Keratinocyte (primary cell): ENCODE data around the gene CD180. TPM values are rescaled to one million over a fixed set of nuclear protein-coding genes. Genes with fewer than 3 reads are reported as not detected.

Experiments
- DNase-seq: peaks from one replicate; pipeline ENCODE4 v3.0.0-alpha.2; 2011; ENCODE audit warnings: low read depth, missing footprints, low spot score
- FAIRE-seq: peaks from 2 replicates; lab custom pipeline; 2011; peaks lifted over from hg19 to GRCh38; lab: Jason Lieb, UNC
- H2AFZ ChIP-seq: 2 replicates; pipeline ENCODE4 v1.6.0; 2012; ENCODE audit warnings: low read length, control low read depth, inconsistent platforms; ENCODE audit not compliant: control insufficient read depth
- H3K27ac ChIP-seq: 2 replicates; pipeline ENCODE4 v1.5.1; 2011; ENCODE audit warnings: low read length; ENCODE audit not compliant: control insufficient read depth, insufficient read depth
- H3K27me3 ChIP-seq: 3 replicates; pipeline ENCODE4 v1.6.0; 2011; ENCODE audit warnings: low read length; ENCODE audit not compliant: control insufficient read depth, insufficient read depth; ENCODE audit errors: extremely low read depth
- H3K36me3 ChIP-seq, 2 experiments: 2 replicates in 1 of 2; 3 replicates in 1 of 2; pipeline ENCODE4 v1.5.1; 2011; ENCODE audit warnings: low read length in 2 of 2, mild to moderate bottlenecking in 1 of 2; ENCODE audit not compliant: control insufficient read depth in 2 of 2, insufficient read depth in 2 of 2; ENCODE audit errors: extremely low read depth in 1 of 2
- H3K4me1 ChIP-seq: 3 replicates; pipeline ENCODE4 v1.5.1; 2011; ENCODE audit warnings: low read length; ENCODE audit not compliant: control insufficient read depth, insufficient read depth; ENCODE audit errors: extremely low read depth
- H3K4me2 ChIP-seq: 3 replicates; pipeline ENCODE4 v1.6.0; 2011; ENCODE audit warnings: low read depth, low read length; ENCODE audit not compliant: control insufficient read depth, insufficient read depth; ENCODE audit errors: extremely low read depth
- H3K4me3 ChIP-seq, 3 experiments: fragments of 200-600 bp in 1 of 3; sonication (generic) in 1 of 3; 2 replicates in 2 of 3; 3 replicates in 1 of 3; pipeline ENCODE4 v1.5.1; 2011 to 2016; ENCODE audit warnings: low read length in 3 of 3, mild to moderate bottlenecking in 3 of 3, control low read depth in 2 of 3, inconsistent platforms in 1 of 3, low read depth in 1 of 3, mixed read lengths in 1 of 3, mixed run types in 1 of 3, moderate library complexity in 1 of 3; ENCODE audit not compliant: control insufficient read depth in 2 of 3, insufficient read depth in 2 of 3; ENCODE audit errors: extremely low read depth in 1 of 3
- H3K79me2 ChIP-seq: 2 replicates; pipeline ENCODE4 v1.6.0; 2012; ENCODE audit warnings: low read length; ENCODE audit not compliant: control insufficient read depth, insufficient read depth
- H3K9ac ChIP-seq: 3 replicates; pipeline ENCODE4 v1.6.0; 2011; ENCODE audit warnings: low read length; ENCODE audit not compliant: control insufficient read depth, insufficient read depth; ENCODE audit errors: extremely low read depth
- H3K9me1 ChIP-seq: 3 replicates; pipeline ENCODE4 v1.6.0; 2011; ENCODE audit warnings: low read length; ENCODE audit not compliant: control insufficient read depth, insufficient read depth; ENCODE audit errors: extremely low read depth
- H3K9me3 ChIP-seq: 2 replicates; pipeline ENCODE4 v1.5.1; 2012; ENCODE audit warnings: low read depth, low read length; ENCODE audit not compliant: control insufficient read depth
- H4K20me1 ChIP-seq: 3 replicates; pipeline ENCODE4 v1.6.0; 2011; ENCODE audit warnings: low read length; ENCODE audit not compliant: control insufficient read depth, insufficient read depth; ENCODE audit errors: extremely low read depth
- EZH2 ChIP-seq: IDR thresholded peaks from one replicate; pipeline ENCODE4 v1.6.1; 2012; ENCODE audit warnings: inconsistent platforms, mild to moderate bottlenecking, low read length, moderate library complexity
- dilution Hi-C: fragments of 300-500 bp; cut with MboI; formaldehyde crosslinking; loops from one replicate; pipeline ENCODE4 v1.7.0; 2020; ENCODE audit warnings: low sequenced_read_pairs; ENCODE audit not compliant: extremely low pct_ligation_motif_present
- polyA plus RNA-seq, 5 experiments: library from polyadenylated mRNA; depleted of rRNA in 3 of 5; stranded (reverse) in 3 of 5; stranded (forward) in 1 of 5; unstranded in 1 of 5; fragments of >200 nt; gene quantifications; 1 replicate in 1 of 5; 2 replicates in 3 of 5; 3 replicates in 1 of 5; pipeline versions ENCODE4 v1.2.1 to v1.2.3, GENCODE V29; 2011 to 2012; ENCODE audit warnings: missing spikeins in 2 of 5, low read depth in 1 of 5, low replicate concordance in 1 of 5
- TF ChIP-seq, protein P1 (sequence below), 3 experiments: IDR thresholded peaks in 1 of 3; conservative IDR thresholded peaks in 1 of 3; optimal IDR thresholded peaks in 1 of 3; 2 replicates in 2 of 3; 3 replicates in 1 of 3; pipeline versions ENCODE3 to v1.5.1; 2011; ENCODE audit warnings: low read length in 3 of 3, mild to moderate bottlenecking in 3 of 3, moderate library complexity in 2 of 3, control low read depth in 1 of 3, inconsistent platforms in 1 of 3; ENCODE audit not compliant: insufficient read depth in 2 of 3; ENCODE audit errors: extremely low read depth in 1 of 3

CD180 gene
- polyA plus RNA-seq, 1 donor (not counting 4 experiments of a cell fraction or from before 2014, with no cell fraction given), result not detected

DNA sequence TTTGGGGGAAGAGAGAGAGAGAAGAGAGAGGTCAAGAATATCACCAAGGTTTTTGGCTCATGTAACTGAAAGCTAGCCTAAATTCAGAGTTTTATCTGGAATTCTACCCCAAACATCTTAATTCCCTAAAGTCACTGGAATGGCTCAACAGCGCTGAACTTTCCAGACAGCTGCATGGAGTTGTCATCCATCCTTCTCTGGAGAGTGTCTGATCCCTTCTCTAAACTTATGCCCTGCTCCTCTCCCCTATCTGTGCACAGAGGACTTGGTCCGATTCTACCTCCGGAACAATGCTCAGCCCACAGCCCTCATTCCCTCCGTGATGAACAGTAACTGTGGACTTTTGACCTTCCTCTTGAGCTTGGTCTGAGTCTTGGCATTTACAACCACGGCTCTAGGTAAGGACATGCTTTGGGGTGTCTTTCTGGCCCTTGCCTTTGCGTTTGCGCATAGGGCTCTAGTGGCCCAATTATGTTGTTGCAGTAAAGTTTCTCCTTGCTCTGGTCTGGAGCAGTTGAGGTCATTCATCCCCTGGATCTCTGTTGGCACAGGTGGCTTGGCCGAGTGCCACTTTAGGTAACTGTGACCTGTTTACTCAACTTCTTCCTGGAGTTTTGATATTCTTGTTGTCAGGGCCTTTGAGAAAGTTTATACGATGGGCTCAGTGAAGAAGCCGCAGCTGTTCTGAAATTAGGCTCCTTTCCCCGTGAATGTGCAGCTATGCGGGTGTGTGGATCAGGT lies 18.3 kb upstream of the CD180 start:
- H3K36me3 ChIP-seq, result no peaks in the 10 kb centered on the region
- no peaks in the 10 kb centered on the region for H3K9me3 ChIP-seq
- TF ChIP-seq EZH2, result no peak
- TF ChIP-seq, protein P1, sequence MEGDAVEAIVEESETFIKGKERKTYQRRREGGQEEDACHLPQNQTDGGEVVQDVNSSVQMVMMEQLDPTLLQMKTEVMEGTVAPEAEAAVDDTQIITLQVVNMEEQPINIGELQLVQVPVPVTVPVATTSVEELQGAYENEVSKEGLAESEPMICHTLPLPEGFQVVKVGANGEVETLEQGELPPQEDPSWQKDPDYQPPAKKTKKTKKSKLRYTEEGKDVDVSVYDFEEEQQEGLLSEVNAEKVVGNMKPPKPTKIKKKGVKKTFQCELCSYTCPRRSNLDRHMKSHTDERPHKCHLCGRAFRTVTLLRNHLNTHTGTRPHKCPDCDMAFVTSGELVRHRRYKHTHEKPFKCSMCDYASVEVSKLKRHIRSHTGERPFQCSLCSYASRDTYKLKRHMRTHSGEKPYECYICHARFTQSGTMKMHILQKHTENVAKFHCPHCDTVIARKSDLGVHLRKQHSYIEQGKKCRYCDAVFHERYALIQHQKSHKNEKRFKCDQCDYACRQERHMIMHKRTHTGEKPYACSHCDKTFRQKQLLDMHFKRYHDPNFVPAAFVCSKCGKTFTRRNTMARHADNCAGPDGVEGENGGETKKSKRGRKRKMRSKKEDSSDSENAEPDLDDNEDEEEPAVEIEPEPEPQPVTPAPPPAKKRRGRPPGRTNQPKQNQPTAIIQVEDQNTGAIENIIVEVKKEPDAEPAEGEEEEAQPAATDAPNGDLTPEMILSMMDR (optimal IDR thresholded peaks at IDR 0.05 in 1 of 3, IDR thresholded peaks at IDR 0.05 in 1 of 3, conservative IDR thresholded peaks at IDR 0.05 in 1 of 3; ENCODE audit: extremely low read depth in 1 of 3, insufficient read depth in 2 of 3, low read length in 3 of 3), result no peak
- H4K20me1 ChIP-seq, result no peaks in the 10 kb centered on the region
- no peak for FAIRE-seq
- DNase-seq, result no peak
- H3K79me2 ChIP-seq, result no peaks in the 10 kb centered on the region
- no peak overlapping the region for H3K4me2 ChIP-seq
- no peak overlapping the region for H3K9ac ChIP-seq
- H3K4me3 ChIP-seq, result no peak overlapping the region
- peaks cover 9% of the 10 kb centered on the region for H3K4me1 ChIP-seq
- dilution Hi-C loops, result no loop called here
- no peaks in the 10 kb centered on the region for H3K9me1 ChIP-seq
- H2AFZ ChIP-seq, result no peak overlapping the region
- no peaks in the 10 kb centered on the region for H3K27me3 ChIP-seq
- no peak overlapping the region for H3K27ac ChIP-seq

DNA sequence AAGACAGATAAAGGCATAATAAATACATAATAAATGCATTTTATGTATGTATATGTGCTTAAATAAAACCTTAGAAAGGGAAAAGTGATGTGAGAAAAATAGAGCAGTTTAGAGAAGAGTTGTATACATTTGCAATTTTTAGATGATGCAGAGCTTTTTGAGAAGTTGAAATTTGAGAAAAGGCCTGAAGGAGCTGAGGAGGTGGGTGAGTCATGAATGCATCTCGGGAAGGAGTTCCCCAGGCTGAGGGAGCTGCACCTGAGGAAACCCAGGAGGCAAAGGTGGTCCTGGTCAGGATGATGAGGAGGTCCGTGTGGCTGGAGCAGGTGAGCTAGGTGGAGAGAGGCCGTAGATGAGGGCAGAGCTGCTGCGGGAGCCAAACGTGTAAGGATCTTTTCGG lies 17.4 kb upstream of the CD180 start:
- Histone ChIP-seq H2AFZ (no peak overlapping the region), H3K4me2 (no peak overlapping the region)
- FAIRE-seq, result no peak

More for the DNA sequence above, 17.4 kb upstream of the CD180 start:
- Histone ChIP-seq H3K79me2 (no peaks in the 10 kb centered on the region), H3K27ac (no peak overlapping the region), H3K4me1 (peaks cover 14% of the 10 kb centered on the region), H3K36me3 (no peaks in the 10 kb centered on the region), H3K27me3 (no peaks in the 10 kb centered on the region), H3K9me3 (no peaks in the 10 kb centered on the region), H3K9ac (no peak overlapping the region), H3K4me3 (no peak overlapping the region), H4K20me1 (no peaks in the 10 kb centered on the region), H3K9me1 (no peaks in the 10 kb centered on the region)
- dilution Hi-C loops, result no loop called here
- no peak for DNase-seq
- no peak for TF ChIP-seq EZH2
- TF ChIP-seq, protein P1 (optimal IDR thresholded peaks at IDR 0.05 in 1 of 3, IDR thresholded peaks at IDR 0.05 in 1 of 3, conservative IDR thresholded peaks at IDR 0.05 in 1 of 3; ENCODE audit: extremely low read depth in 1 of 3, insufficient read depth in 2 of 3, low read length in 3 of 3), result no peak
